ENCODE data around the gene TTLL9.
"Not testable (repeated sequence)": the region's sequence is repeated elsewhere in the genome, so short reads cannot be mapped to it uniquely, and the experiment has no call there.

TTLL9 gene
- total RNA-seq: 0 to 0.12 (median 0.04) reads per million in 4 donors

DNA sequence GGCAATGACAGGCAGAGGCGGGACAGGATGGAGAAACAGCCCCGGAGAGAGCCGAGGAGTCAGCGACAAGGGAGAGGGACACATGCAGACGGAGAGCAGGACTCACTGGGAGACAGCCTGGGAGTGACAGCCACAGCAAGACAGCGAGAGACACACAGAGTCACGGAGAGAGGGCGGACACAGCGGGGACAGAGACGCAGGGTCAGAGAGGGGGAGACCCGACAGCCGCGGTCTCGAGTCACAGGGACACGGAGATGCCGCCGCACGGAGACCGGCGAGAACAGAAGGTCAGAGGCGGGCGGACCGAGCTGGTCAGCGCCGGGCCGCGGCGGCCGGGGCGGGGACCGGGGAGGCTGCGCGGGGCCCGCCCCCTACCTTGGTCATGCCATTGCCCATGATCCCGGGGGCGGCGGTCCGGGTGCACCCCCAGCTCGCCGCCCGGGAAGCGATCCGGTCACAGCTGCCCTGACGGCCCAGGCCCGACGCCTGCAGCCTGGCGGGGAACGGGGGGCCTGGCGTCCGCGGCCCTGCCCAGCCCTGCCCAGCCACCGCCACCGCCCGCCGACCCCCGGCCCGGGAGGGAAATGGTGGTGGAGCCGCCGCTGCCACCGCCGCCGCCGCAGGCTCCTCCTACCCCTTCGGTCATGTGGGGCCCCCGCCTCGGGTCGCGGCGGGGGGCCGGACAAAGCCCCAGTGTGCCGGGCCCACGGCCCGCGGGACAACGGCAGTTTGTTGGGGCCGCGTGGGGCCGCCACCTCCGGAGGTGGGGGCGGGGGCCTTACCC lies at the start of gene TTLL9, which contains the start of gene DUSP15:
Gene TTLL9, plus strand, starts transcription at position 693 of the 784 bp plus-strand sequence. CDS start 493 bp downstream, outside the sequence.
Gene DUSP15, minus strand, starts transcription at position 586 of the 784 bp plus-strand sequence. Its CDS starts 190 bp downstream, at position 396.
- DNase-seq: peak in 1 of 5 donors; percentile 12

DNA sequence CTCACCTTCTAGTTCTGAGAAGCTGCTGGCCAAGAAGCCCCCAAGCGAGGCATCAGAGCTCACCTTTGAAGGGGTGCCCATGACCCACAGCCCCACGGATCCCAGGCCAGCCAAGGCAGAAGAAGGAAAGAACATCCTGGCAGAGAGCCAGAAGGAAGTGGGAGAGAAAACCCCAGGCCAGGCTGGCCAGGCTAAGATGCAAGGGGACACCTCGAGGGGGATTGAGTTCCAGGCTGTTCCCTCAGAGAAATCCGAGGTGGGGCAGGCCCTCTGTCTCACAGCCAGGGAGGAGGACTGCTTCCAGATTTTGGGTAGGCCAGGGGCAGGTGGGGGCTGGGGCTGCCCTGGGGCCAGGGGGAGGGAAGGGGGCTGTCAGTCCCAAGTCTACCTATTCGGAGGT lies 49.0 kb upstream of the TTLL9 start:
- no peak for DNase-seq

- DNase-seq: peak; percentile 46 to 73 (median 64)
Observed at GRCh38 chr20:31822421-31823330, 47.8 kb upstream of the TTLL9 start.

GRCh38 chr20:31823360-31824124 lies 46.9 kb upstream of the TTLL9 start:
- DNase-seq: no peak

DNA sequence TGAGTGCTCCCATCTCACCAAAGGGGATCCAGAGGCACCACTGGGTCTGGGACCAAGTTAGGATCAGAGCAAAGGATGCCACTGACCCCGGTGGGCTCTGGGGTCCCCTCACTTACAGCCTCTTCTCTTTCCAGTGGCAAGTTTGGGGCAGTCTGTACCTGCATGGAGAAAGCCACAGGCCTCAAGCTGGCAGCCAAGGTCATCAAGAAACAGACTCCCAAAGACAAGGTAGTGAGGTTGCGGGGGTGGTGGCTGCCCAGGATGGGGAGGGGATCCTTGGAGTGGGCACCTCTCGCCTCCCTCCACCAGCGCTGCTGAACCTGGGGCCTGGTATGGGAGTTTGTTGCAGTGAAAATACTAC lies 46.3 kb upstream of the TTLL9 start:
- no peak for DNase-seq

- DNase-seq: no peak
Observed at GRCh38 chr20:31824554-31825313, 45.7 kb upstream of the TTLL9 start.

GRCh38 chr20:31826074-31826473 lies 44.4 kb upstream of the TTLL9 start:
- DNase-seq: no peak

DNA sequence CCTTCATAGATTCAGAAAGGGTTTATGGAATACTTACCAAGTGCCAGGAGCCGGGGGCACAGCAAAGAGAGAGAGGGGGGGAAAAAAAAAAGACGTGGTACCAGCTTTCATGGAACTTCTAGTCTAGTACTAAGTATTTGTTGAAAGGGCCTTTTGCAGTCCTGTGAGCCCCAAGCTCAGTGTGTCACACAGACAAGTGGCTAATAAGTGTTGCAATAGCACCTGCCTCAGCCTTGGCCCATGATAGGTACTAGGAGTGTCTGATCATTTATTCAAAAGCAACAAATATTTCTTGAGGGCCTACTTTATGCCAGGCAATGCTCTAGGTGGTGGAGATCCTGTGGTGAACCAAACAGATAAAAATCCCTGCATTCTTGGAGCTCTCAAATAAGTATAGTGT lies 43.4 kb upstream of the TTLL9 start:
- DNase-seq: no peak

GRCh38 chr20:31828016-31828415 lies 42.4 kb upstream of the TTLL9 start:
- DNase-seq: not testable (repeated sequence)

DNA sequence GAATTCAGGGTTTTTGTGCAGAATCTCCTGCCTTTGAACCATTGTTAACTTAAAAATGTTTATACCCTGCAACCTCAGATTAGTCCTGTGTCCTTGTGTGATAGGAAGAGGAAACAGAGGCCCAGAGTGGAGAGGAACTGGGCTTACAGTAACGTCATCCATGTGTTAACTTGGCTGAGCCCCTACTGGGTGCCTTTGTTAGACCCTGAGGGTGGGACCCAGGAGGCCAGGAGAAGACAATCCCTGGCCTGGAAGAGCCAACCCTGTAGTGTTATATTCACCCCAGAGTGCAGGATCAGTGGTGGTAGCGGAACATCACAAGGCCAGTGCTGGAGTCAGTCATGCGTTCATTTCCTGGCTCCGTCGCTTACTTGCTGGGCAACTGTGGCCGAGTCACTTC lies 40.7 kb upstream of the TTLL9 start:
- DNase-seq: no peak

- DNase-seq: no peak
Observed at GRCh38 chr20:31830406-31830981, 39.9 kb upstream of the TTLL9 start.

DNA sequence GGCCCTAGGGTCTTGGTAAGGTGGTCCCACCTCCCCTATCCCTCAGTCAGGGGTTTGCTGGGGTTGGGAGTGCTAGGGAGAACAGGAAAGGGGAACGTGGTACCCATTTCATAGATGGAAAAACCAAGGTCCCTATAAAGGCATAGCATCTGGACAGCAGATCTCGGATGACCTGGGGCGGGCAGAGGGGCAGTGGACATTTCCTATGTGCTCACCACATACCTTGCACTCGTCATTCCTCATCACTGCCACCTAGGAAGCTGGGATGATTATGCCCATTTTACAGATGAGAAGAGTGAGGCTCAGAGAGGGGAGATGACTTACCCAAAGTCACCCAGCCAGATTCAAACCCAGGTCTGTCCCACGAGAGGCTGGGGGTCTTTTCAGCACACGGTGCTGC lies 39.2 kb upstream of the TTLL9 start:
- DNase-seq: no peak

DNA sequence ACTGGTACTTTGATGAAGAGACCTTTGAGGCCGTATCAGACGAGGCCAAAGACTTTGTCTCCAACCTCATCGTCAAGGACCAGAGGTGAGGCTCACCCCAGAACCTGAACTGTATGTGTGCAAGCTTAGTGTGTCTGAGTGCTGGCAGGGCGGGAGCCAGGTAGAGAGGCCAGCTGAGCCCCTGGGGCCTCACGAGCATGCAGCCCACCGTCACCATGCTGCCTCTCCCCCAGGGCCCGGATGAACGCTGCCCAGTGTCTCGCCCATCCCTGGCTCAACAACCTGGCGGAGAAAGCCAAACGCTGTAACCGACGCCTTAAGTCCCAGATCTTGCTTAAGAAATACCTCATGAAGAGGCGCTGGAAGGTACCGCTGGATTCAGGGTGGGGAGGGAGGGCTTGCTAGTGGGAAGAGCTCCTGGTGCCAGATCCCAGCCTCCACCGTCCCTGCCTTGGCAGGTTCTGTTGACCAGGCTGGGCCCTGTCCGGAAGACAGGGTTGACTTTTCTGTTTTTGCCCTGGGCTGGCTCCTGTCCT lies 38.6 kb upstream of the TTLL9 start:
- DNase-seq: no peak

DNA sequence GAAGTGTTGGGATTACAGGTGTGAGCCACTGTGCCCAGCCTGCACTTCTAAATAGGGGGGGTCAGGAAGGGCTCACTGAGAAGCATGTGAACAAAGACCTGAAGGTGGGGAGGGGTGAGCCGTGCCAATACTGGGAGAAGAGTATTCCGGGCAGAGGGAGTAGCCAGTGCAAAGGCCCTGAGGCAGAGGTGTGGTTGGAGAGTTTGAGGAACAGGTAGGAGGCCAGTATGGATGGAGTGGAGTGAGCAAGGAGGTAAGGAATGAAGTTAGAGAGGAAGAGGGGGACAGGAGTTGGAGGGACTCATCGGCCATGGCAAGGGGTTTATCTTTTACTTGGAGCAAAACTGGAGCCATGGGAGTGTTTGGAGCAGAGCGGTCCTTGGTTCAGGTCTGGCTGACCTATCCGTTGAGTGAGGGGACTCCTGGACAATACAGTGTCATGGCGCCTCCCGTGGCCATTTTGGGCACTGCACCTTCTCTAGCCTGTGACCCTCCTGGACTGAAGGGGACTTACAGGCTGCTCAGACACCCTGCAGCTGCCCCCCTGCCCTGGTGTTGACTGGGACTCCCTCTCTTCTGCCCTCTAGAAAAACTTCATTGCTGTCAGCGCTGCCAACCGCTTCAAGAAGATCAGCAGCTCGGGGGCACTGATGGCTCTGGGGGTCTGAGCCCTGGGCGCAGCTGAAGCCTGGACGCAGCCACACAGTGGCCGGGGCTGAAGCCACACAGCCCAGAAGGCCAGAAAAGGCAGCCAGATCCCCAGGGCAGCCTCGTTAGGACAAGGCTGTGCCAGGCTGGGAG lies 37.1 kb upstream of the TTLL9 start:
- DNase-seq: peak; percentile 30 to 46 (median 31)

GRCh38 chr20:31833931-31834521 lies 36.4 kb upstream of the TTLL9 start:
- no peak for DNase-seq

GRCh38 chr20:31835554-31835953 lies 34.9 kb upstream of the TTLL9 start:
- no peak for DNase-seq

DNA sequence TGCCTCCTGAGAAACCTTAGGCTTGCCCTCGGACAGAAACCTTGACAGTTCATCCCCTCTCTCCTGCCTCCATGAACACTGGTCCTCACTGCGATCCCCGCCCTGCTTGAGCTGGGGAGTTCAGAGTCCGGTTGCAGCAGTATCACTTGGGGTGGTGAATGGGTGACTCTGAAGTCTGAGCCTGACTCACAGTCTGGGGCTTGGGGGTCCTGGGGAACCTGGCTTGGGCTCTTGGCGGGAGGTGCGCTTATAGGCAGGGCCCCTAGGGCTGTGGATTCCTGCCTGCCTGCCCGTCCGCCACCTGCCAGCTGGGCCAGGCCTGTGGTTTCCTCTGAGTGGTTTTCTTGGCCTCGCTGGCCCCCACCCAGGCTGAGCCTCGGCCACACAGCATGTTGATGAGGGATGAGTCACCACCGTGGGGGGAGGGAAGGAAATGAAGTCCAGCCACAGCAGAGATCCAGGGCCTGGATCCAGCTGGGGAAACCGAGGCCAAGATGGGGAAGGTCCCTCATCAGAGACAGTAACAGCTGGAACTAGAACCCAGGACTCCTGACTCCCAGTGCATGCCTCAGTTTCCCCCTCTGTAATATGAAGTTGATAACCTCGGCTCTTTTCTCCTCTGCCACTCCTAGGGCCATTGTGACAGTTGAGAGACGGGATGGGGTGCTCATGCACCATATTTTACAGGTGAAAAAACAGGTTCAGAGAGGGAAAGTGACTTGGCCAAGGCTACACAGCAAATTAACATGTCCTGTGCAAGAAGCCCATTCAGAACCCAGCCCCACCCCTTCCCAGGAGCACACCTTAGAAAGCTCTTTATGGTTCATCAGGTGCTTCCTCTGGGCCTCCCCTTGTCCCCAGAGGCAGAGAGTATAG lies 34.2 kb upstream of the TTLL9 start:
- DNase-seq: peak in 1 of 5 donors; percentile 49

DNA sequence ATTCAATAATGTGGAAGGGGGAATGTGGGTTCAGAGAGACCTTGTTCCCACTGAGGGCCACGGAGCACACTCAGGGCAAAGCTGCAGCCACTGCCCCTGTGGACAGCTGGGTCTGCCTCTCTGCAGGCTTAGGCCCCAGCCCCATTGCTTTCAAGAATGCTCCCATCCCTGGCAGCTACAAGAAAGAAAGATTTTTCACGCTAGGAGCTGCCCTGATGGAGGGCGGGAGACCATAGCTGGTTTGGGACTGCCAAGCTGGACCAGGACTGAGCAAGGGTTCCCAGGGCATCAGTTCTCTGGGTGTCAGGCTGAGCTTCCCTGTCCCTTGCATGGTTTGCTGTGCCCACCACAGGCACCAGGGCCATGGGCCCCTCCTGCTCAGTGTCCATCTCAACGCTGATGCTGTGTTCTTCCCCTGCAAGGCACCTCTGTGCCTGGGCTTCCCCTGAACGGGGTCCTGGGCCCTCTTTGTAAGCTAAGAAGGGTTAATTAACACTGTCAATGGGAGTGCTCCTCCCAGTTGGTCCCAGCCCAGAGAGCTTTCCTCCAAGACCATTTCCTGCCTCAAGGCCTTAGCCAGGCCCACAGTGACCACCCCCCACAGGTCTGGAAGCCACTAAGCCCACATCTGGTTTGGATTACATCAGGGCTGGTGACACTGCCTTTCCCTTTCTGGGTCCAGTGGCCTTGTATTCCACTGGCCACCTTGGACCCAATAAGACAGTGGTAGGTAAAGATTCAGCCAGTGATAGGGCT lies 33.4 kb upstream of the TTLL9 start:
- DNase-seq: no peak

Data from T-helper 1 cell (primary cell).